ENCODE data around the gene EMILIN3.

DNA sequence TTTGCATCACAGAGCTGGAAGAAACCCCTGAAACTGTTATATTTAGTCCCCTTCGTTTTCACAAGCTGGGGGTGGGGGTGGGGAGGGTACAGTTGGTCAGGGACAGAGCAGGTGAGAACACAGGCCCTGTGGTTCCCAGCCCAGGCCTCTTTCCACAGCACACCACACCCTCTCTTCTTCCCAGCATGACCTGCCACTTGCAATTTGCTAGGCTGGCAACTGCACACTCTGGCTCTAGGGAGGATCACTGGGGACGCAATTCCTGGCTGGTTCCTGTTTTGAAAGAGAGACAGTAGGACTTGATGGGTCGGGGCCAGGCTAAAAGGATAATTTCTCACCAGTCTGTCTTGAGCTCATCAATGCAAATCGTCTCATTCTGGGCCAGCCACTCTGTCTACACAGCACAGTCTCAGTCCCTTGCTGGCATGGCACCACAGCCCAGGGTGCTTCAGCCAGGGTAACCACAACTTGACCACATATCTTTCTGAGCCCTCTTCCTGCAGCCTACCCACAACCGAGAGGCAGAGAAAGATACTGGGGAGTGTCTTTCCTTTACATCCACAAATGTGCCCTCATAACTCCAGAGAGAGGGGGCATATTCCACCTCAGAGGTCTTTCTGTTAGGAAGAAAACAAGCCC is 41.7 kb upstream of the EMILIN3 start:
- TF ChIP-seq, protein P1, sequence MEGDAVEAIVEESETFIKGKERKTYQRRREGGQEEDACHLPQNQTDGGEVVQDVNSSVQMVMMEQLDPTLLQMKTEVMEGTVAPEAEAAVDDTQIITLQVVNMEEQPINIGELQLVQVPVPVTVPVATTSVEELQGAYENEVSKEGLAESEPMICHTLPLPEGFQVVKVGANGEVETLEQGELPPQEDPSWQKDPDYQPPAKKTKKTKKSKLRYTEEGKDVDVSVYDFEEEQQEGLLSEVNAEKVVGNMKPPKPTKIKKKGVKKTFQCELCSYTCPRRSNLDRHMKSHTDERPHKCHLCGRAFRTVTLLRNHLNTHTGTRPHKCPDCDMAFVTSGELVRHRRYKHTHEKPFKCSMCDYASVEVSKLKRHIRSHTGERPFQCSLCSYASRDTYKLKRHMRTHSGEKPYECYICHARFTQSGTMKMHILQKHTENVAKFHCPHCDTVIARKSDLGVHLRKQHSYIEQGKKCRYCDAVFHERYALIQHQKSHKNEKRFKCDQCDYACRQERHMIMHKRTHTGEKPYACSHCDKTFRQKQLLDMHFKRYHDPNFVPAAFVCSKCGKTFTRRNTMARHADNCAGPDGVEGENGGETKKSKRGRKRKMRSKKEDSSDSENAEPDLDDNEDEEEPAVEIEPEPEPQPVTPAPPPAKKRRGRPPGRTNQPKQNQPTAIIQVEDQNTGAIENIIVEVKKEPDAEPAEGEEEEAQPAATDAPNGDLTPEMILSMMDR (conservative IDR thresholded peaks at IDR 0.05; ENCODE audit: low read depth, low read length) = no peak
- TF ChIP-seq EZH2 (IDR thresholded peaks at IDR 0.05; ENCODE audit: borderline replicate concordance, low read depth, low read length, poor library complexity, severe bottlenecking) = no peak
